GM04504 (cell line): ENCODE measurements around the gene EVPL.

Experiments
- DNase-seq: peaks from one replicate; pipeline ENCODE4 v3.0.0-alpha.2; 2012; ENCODE audit warnings: low read depth

The EVPL gene

GRCh38 chr17:75959051-75959838 is 67.9 kb downstream of the EVPL start:
- DNase-seq, result no peak
